IPS-NIHi7 (cell line): ENCODE measurements around the gene DCUN1D4.

Experiments used
- DNase-seq: peaks from one replicate; pipeline ENCODE4 v3.0.0; 2012; ENCODE audit warnings: mixed read lengths; ENCODE audit errors: extremely low spot score

DCUN1D4 gene

DNA sequence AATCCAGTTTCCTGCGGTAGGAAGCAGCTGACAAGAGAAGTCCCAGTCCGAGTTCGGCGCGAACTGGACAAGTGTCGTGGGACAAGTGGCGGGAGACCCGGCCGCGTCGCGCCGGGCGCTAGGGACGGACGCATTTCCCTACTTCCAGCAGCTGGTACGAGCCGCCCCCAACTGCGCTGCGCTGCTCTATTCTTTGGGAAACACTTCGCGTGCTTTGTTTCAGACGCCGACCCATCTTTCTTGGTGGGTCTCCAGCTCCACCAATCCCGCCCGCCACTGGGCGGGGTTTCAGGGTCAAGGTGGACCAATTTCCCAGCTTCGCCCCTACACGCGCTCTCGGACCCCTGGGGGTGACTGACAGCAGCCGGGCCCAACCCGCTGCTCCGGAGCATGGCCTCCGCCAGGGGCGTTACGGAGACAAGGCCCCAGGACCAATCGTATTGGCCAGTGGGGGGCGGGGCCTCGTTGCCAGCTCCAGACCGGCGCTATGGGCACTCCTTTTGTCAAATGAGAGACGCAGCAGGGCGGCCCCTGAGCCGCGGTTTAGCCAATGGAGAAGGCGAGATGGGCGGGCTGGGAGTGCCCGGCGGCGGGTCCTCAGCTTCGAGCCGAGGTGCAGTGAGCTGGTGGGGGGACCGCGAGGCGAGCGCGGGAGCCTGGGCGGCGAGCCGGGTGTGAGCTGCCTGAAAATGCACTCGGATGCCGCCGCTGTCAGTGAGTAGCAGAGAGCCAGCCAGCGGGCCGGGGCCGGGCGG is at the start of gene DCUN1D4:
DCUN1D4 (plus strand) TSS at position 600 of the 755 bp plus-strand sequence; CDS start at position 690, 90 bp downstream.
- peak; percentile 99 for DNase-seq

- DNase-seq, result no peak
Measured at GRCh38 chr4:51820443-51821234, 22.3 kb upstream of the DCUN1D4 start.

GRCh38 chr4:51825341-51825740 is 17.6 kb upstream of the DCUN1D4 start:
- no peak for DNase-seq

DNA sequence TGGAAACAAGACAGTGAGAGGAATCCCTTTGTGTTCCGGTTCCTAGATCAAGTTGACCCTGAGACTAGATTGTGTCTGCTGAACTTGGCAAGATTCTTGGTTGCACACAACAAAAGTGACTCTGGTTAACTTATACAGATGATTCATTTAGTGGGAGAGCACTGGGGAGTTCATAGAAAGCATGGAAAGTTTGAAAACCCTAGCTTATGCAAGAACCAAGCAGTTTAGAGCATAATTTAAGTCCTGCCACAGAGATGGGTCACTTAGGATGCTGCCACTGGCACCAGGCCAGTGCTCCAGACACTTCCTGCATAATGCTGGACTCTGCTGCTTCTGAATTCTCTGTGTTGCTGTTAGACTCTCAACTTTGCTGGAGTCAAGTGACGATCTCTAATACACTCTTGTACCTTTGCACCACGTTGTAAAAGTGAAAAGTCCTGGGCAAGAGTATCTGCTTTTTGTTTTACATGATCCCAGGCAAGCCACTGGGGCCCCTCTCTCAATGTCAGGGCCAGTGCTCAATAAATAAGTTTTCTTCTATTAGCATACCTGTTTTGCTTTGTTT is 12.7 kb upstream of the DCUN1D4 start:
- no peak for DNase-seq

- DNase-seq, result peak; percentile 61
Measured at GRCh38 chr4:51831133-51831532, 11.8 kb upstream of the DCUN1D4 start.

- DNase-seq, result no peak
Measured at GRCh38 chr4:51833236-51833635, 9.7 kb upstream of the DCUN1D4 start.

- DNase-seq, result no peak
Measured at GRCh38 chr4:51835079-51835478, 7.9 kb upstream of the DCUN1D4 start.

GRCh38 chr4:51835855-51836254 is 7.1 kb upstream of the DCUN1D4 start:
- no peak for DNase-seq

DNA sequence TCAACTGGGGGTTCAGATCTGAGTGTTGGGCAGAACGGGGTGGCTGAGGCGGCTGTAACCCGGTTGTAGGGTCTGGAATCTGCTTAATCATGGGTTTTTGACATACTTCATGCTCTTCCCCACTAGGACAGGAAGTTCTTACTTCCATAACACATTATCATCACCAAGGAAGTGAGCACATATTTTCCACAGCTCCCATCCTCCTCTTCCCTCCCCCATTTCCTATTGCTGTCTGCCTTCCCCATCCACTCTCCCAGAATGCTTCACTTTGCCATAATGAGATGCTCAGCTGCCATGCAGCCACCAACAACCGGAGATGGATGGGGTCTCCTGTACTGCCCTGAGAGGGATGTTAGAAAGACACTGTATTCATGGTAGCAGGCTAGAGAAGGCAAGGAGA is 6.4 kb upstream of the DCUN1D4 start:
- DNase-seq, result no peak

GRCh38 chr4:51840781-51841180 is 2.2 kb upstream of the DCUN1D4 start:
- no peak for DNase-seq

- no peak for DNase-seq
Measured at GRCh38 chr4:51842167-51842553, 793 bp upstream of the DCUN1D4 start.

- peak; percentile 49 for DNase-seq
Measured at GRCh38 chr4:51843309-51844152, 578 bp downstream of the DCUN1D4 start.

GRCh38 chr4:51844153-51845054 is 1.5 kb downstream of the DCUN1D4 start:
- DNase-seq, result peak; percentile 78

DNA sequence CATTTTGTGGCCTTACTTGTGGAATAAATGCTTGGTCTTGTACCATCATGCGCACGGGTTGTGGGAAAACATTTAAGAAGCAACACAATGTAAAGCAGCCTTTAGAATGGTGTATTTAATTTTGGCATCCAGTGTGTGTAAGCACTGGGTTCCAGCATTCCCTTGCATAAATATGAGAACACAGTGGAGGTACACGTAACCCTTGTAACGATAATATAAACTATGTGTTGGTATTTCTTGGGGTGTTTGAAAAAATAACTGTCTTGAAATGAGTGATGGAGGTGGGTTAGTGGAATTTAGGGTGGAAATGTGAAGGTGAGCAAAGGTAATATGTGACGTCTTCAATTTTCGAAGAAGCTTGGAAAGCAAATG is 2.1 kb downstream of the DCUN1D4 start:
- no peak for DNase-seq

DNA sequence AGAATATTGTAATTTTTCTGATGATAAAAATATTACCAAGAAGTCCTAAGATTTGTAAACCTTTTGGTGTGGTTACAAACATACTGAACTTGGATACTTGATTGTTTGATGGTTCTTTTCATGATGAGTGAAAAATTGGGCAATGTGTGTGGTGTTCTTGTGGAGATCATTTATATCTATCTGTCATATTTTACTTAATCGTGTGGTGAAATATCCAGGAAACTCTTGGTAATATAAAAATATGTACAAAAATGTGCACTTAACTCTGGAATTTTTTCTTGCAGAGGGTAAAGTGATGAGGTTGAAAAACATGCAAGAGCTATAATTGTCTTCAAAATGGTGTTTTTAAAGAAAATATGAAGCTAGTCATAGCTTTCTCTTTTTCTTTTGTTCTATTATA is 2.8 kb downstream of the DCUN1D4 start:
- DNase-seq, result no peak

GRCh38 chr4:51849430-51849829 is 6.5 kb downstream of the DCUN1D4 start:
- DNase-seq, result no peak

- DNase-seq, result no peak
Measured at GRCh38 chr4:51850294-51850693, 7.3 kb downstream of the DCUN1D4 start.

GRCh38 chr4:51851090-51851936 is 8.4 kb downstream of the DCUN1D4 start:
- no peak for DNase-seq

GRCh38 chr4:51851937-51852290 is 9.0 kb downstream of the DCUN1D4 start:
- DNase-seq, result no peak
